A549 treated with DMSO at 1 μM for 4 hours (cell line): ENCODE results near the gene PCDHA5. TPM values are rescaled to one million over a fixed set of nuclear protein-coding genes. Genes with fewer than 3 reads are reported as not detected.

Experiments used
- total RNA-seq: library from RNA; stranded (reverse); fragments of 200-300 nt; extraction: Qiagen RNA extraction; gene quantifications from 5 replicates; pipeline ENCODE4 v1.2.3, GENCODE V29; 2022; ENCODE audit warnings: low read depth

PCDHA5 gene
- total RNA-seq, 1 experiment from 2014 or later, result 0.77 TPM

Other genes with a start within 250 kb of the PCDHA5 start
- gene CD14, start 188.4 kb upstream of the PCDHA5 start, total RNA-seq, result 3.6 to 4.4 TPM (median 4.0 TPM) in 5 replicates
- gene TMCO6, start 182.2 kb upstream of the PCDHA5 start, total RNA-seq, result 9.3 to 15.1 TPM (median 13.0 TPM) in 5 replicates
- gene NDUFA2, start 174.0 kb upstream of the PCDHA5 start, total RNA-seq, result 107 to 124 TPM (median 115 TPM) in 5 replicates
- gene IK, start 173.8 kb upstream of the PCDHA5 start, total RNA-seq, result 94.5 to 107 TPM (median 102 TPM) in 5 replicates
- 29.5 to 32.7 TPM (median 31.6 TPM) in 5 replicates for gene WDR55, start 156.7 kb upstream of the PCDHA5 start, total RNA-seq
- 0.28 to 1.4 TPM (median 0.84 TPM) in 5 replicates for gene DND1, start 148.0 kb upstream of the PCDHA5 start, total RNA-seq
- gene HARS1, start 130.2 kb upstream of the PCDHA5 start, total RNA-seq, result 76.9 to 85.2 TPM (median 79.9 TPM) in 5 replicates
- 36.5 to 41.0 TPM (median 39.5 TPM) in 5 replicates for gene HARS2, start 130.2 kb upstream of the PCDHA5 start, total RNA-seq
- 82.3 to 114 TPM (median 86.1 TPM) in 5 replicates for gene ZMAT2, start 121.2 kb upstream of the PCDHA5 start, total RNA-seq
- 0.10 to 0.19 TPM (median 0.16 TPM) in 5 replicates for gene PCDHA1, start 35.5 kb upstream of the PCDHA5 start, total RNA-seq
- 0.03 to 0.08 TPM (median 0.07 TPM) in 5 replicates for gene PCDHA2, start 26.8 kb upstream of the PCDHA5 start, total RNA-seq
- gene PCDHA3, start 20.6 kb upstream of the PCDHA5 start, total RNA-seq, result 0.76 to 1.2 TPM (median 0.92 TPM) in 5 replicates
- 1.5 to 2.0 TPM (median 1.8 TPM) in 5 replicates for gene PCDHA4, start 14.5 kb upstream of the PCDHA5 start, total RNA-seq
- gene PCDHA6, start 6.3 kb downstream of the PCDHA5 start, total RNA-seq, result 0.08 to 0.10 TPM (median 0.09 TPM) in 3 of 5 replicates, not detected in the others
- gene PCDHA7, start 12.7 kb downstream of the PCDHA5 start, total RNA-seq, result 0.03 to 0.18 TPM (median 0.06 TPM) in 5 replicates
- gene PCDHA8, start 19.6 kb downstream of the PCDHA5 start, total RNA-seq, result 0.03 to 0.13 TPM (median 0.07 TPM) in 4 of 5 replicates, not detected in the other
- gene PCDHA9, start 26.8 kb downstream of the PCDHA5 start, total RNA-seq, result 0.01 TPM in 1 of 5 replicates, not detected in the others
- gene PCDHA10, start 34.3 kb downstream of the PCDHA5 start, total RNA-seq, result 0.01 to 0.06 TPM (median 0.01 TPM) in 4 of 5 replicates, not detected in the other
- 0.07 to 0.17 TPM (median 0.10 TPM) in 4 of 5 replicates, not detected in the other for gene PCDHA11, start 47.3 kb downstream of the PCDHA5 start, total RNA-seq
- gene PCDHA12, start 53.7 kb downstream of the PCDHA5 start, total RNA-seq, result 2.7 to 3.1 TPM (median 2.9 TPM) in 5 replicates
- 0.03 to 0.11 TPM (median 0.05 TPM) in 5 replicates for gene PCDHA13, start 60.5 kb downstream of the PCDHA5 start, total RNA-seq
- 1.0 to 1.5 TPM (median 1.4 TPM) in 5 replicates for gene PCDHAC1, start 104.7 kb downstream of the PCDHA5 start, total RNA-seq
- gene PCDHAC2, start 144.9 kb downstream of the PCDHA5 start, total RNA-seq, result 2.6 to 3.2 TPM (median 2.6 TPM) in 5 replicates
- not detected in 5 replicates for gene PCDHB1, start 229.8 kb downstream of the PCDHA5 start, total RNA-seq